HG03135 (cell line): ENCODE results near the gene SLC24A4.

Experiments
- ATAC-seq: cut with Tn5 transposase; IDR thresholded peaks from one replicate; pipeline ENCODE4 v1.9.1; 2021; ENCODE audit warnings: mild to moderate bottlenecking, moderate library complexity; ENCODE audit not compliant: unreplicated experiment

SLC24A4 gene

DNA sequence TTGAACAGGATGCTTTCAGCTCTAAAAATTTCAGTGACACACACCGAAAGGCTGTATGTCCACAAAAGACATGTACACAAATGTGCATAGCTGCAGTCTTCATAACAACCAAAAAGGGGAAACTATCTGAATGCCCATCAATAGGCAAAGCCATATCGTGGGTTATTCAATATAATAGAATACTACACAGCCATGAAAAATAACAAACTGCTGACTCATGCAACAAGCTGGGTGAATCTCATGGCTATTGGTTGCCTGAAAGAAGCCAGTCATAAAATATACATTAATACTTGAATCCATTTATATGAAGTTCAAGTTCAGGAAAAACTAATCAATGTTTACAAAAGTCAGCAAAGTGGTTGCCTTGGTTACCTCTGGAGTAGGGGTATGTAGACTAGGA, 132.3 kb downstream of the SLC24A4 start:
- ATAC-seq, result no peak

DNA sequence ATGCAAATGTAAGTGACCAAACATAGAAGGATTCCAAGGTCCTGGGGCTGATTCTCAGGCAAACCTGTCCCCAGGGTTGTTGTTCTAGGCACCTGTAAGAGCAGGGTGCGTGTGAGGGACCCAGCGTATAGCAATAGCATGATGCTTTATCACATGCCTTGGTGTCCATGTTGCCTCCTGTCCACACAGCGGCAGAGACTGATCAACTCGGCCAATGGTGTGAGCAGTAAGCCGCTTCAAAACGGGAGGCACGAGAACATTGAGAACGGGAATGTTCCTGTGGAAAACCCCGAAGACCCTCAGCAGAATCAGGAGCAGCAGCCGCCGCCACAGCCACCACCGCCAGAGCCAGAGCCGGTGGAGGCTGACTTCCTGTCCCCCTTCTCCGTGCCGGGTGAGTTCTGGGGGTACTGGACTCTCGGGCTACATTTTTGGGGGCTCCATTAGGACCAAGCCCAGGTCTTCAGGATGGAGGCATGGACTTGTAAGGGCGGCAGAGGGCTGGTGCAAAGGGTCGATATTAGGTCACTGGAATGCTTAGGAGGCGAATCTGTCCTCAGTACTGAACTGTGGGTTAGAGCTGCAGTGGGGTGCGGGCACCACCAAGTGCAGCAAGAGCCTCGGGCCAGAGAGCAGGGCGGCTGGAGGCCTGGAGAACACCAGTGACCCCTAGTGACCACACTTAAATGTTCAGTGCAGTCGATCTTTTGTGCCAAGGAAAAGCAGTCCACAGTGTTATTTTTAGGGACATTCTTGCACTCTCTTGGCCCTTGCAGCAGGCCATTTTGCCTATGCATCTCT, 133.4 kb downstream of the SLC24A4 start:
- ATAC-seq, result no peak

DNA sequence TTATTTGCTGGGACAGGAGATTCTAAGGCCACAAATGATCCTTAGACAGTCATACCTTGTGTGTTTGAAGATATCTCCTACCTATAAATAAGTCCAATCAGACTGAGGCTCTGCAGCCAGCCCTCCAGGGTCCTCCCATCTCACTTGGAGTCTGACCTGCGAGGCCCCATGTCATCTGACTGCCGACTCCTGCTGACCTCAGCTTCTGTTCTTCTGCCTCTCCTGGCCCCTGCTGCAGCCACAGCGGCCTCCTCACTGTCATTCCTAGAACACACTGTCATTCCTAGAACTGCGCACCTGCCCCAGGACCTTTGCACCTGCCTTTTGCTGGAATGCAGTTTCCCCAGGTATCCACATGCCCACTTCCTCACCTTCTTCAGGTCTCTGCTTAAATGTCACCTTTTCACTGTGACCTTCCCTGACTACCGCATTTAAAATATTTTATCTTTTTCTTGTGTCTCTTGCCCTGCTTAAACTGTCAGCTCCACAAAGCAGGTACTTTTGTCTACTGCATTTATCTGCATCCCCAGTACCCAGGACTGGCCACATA, 134.1 kb downstream of the SLC24A4 start:
- ATAC-seq, result no peak

DNA sequence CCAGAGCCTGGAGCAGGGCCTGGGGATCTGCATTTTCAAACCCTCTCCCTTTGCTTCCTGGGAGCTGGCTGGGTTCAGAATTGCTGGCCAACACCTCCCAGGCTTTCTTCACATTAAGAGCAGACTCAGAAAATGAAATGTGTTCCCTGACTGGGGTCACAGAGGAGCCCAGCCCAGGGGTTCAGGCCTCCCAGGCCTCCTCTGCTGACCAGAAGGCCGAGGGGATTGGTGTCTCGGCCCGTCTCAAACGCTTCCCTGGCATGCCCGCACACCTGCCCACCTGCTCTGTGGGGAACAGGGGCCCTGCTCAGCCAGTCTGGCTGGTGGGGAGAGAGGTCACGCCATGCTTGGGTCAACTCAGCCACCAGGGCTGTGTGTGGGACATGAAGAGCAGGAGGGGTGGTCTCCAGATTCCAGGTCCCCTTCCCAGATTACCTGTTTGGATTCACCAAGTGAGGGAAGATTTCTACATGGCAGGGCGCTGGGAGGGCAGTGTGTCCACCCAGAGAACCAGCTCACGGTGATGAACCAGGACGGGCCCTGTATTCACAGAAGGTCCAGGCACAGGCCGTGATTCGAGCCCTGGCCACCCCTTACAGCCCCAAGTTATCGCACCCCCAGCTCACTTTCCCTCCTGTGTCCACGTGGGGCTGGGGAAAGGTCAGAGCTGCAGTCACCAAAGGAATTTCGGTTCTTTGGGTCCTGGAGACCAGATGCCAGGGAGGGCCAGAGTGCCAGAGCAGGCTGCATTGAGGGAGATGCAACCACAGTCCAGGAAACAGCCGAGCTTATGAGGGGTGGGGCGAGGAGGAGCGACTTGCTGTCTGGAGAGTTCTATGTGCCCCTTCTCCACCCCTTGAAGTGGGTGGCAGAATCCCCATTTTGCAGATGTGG, 135.4 kb downstream of the SLC24A4 start:
- ATAC-seq, result no peak

DNA sequence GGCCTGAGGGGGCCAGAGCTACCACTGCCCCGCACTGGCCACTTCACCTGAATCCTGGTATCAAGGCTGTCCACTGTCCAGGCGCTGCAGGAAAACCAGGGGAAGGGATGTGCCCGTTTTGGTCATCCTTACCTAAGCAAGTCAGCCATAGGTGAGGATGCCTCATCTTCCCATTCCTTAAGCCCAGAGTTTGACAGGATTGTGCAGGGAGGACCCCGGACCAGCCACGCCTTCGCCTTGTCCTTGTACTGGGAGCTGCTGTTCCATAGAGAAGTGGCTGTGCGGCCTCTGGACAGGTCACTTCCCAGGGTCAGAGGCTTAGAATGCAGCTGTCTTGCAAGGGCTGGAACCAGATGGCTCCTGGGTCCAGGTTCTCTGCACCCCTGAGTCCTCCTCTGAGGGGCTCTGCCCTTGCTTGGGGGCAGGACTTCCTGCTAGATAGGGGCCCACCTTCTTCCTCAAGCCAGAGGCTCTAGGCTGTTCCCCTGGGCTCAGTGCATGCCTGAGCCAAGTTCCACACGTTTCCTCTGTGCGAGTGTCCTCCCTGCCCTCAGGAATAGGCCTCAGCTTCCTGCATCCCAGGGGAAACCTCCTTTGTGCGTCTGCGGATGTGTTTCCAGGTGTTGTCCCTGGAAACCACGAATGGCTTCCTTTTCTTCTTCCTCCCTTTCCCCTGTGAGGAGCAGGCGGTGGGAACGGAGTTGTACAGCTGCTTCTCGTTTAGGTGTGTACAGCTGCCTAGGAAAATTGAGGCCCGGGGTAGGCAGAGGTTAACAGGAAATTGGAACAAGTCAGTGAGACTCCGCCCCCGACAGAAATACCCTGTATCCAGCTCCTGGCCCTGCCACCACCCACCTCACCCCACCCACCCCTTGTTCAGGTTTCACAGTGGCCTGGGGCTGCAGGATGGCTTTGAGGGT, 136.3 kb downstream of the SLC24A4 start:
- ATAC-seq, result no peak

DNA sequence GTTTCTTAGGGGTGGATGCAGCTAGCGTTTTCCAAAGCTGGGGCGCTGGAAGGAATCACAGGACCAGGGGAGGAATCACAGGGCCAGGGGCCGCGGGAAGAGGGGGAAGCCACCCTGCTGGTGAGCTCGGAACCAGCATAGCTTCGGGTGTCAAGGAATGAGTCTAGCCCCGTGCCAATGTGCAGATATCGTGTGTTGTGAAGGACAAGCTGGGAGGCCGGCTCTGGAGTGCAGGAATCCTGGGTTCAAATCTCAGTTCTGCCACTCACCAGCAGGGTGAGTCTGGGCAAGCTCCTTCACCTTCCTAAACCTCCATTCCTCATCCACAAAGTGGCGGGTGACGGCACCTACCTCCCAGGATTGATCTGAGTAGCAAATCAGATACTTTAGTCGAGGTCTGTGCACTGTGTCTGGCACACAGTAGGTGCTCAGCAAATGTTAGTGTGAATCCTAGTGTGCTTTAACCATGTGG, 137.0 kb downstream of the SLC24A4 start:
- ATAC-seq, result no peak

DNA sequence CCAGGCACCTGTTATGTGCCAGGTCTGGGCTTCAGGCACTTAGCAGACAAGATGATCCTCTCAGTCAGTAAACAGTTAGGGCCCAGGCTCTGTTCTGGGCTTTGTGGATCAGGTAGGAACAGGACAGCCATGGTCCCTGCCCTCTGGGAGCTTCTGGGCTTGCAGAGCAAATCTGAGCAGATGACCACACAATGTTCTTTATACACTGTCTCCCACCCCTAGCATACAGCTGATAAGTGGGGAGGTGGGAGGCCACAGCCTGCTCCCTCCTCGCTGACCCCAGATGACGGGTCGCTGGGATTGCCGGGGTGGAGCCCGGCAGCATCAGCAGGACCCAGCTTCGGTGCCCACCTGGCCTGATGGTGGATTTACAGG, 137.6 kb downstream of the SLC24A4 start:
- ATAC-seq, result no peak

DNA sequence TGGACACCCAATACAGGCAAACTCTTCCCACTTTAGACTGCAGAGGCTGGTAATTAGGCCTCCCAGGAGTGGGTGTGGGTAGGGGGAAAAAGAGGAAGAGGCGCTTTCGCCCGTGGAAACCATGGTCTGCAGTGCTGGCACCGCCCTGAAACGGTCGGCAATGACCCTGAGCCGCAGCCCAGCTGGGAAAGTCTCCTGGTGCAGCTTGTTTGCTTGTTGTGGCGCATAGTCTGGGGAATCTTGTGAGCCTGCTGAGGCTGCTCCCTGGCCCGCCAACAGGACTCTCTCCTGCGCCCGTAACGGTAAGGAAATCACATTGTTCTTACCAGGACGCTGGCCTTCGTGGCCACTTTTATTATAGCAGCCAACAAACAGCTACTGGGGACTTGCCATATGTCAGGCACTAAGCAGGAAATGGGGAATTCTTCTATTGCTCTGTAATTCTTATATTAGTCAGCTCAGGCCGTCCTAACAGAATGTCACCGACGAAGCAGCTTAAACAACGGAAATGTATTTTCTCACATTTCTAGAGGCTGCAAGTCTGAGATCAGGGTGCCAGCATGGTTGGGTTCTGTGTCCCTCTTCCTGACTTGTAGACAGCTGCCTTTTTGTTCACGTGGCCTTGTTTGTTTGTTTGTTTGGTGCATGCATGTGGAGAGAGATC, 138.1 kb downstream of the SLC24A4 start:
- ATAC-seq, result no peak

DNA sequence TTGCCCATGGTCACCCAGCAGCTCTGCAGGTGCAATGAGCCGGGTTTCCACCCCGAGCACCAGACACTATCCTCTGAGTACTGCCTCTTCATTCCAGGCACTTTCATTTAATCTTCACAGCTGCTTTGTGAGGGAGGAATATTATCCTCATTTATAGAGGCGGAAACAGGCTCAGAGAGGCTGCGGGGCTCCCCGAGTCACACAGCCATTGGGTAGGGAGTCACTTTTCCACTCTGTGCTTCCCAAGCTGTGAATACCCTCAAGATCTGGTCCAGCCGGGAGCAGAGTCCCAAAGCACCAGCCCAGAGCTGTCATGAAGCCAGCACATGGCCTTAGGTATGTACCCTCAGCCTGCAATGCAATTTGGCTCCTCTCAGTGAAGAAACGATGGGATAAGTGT, 138.9 kb downstream of the SLC24A4 start:
- no peak for ATAC-seq

DNA sequence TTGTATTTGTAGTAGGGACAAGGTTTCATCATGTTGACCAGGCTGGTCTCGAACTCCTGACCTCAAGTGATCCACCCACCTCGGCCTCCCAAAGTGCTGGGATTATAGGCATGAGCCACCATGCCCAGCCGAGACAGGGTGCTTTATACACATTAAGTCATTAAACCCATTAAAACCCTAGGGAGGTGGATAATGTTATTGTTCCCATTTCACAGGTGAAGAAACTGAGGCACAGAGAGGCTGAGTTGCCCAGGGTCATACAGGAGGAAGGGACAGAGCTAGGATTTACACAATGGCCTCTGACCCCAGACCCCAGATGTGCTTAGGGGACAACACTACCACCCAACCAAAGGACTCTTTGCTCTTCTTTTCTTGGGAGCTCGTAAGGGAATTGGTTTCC, 139.6 kb downstream of the SLC24A4 start:
- no peak for ATAC-seq

DNA sequence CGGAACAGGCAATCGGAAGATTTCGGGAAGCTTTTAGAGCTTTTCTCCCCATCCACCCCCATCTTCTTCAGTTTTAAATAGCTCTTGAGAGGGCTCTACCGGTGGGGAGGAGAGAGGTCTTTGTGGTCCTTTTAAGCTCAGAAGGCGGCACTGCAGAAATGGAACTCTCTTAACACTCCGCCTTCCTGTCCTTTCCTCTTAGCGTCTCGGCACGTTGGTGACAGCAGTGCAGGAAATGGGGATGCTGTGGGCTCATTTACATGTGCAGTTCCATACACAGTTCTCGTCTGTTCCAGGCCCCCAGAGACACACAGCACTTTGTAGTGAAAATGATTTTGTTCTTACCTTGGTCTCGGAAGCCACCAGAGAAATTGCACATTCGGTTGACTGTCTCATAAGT, 140.2 kb downstream of the SLC24A4 start:
- ATAC-seq, result no peak

DNA sequence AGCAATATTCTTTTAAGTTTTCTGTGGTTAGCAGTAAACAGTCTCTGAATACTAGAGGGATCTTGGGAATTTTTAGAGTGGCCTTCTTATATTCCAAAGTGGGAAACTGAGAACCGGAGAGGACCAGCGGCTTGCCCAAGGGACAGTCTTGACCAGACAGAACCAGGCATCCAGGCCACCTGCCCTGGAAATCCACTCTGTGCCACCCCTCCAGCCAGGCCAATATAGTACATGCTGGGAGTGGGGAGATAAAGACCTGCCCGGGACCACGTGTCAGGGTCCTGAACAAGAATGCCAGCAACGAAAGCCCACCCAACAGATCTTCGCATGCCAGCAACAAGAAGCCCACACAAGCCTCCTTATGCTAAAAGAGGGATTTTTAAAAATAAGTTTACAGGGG, 141.2 kb downstream of the SLC24A4 start:
- ATAC-seq, result no peak

DNA sequence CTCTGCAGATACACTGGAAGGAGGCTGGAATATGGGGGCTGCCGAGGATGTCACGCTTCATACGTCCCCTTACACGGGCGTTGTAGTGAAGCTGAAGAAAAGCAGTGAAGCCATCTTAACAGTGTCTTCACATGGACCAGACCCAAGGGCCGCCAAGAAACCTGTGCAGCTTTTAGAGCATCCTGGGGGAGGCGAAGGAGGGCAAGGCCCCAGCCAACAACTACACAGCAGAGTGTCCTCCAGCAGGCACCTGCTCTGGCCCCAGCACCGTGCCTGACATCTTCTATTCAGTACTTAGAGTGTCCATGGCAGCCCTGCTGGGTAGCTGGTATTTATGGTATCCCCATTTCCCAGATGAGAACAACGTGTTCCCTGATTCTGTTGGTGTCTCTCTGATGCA, 141.8 kb downstream of the SLC24A4 start:
- no peak for ATAC-seq

DNA sequence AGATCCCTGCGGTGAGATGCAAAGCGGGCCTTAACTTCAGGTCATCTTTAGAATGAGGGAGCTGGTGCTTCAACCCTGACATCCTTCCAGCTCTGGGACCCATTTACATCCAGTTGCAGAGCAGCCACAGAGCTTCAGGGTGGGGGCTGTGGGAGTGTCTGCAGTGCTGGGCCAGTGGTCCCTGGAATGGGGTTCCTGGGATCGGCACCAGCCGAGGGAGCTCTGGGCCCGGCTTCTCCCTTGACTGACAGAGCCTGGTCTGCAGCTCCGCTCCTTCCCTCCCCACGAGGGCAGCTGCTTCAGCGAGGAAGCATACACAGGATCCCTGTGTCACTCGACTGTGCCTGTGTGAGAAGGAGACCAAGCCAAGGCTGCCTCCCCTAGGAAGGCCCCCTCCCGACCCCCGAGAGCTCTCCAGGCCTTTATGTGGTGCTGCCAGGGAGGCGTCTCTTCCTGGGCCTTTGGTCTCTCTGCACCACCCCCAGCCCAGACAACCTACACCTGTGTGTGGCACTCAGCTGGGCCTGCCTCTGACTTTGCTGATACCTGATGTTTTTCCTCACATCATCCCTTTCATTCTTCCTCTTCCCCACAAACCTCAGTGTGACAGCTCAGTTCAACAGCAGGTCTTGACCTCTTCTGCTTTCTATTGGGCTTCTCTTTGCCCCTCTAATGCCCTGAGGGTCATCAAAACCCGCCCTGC, 142.5 kb downstream of the SLC24A4 start:
- no peak for ATAC-seq

DNA sequence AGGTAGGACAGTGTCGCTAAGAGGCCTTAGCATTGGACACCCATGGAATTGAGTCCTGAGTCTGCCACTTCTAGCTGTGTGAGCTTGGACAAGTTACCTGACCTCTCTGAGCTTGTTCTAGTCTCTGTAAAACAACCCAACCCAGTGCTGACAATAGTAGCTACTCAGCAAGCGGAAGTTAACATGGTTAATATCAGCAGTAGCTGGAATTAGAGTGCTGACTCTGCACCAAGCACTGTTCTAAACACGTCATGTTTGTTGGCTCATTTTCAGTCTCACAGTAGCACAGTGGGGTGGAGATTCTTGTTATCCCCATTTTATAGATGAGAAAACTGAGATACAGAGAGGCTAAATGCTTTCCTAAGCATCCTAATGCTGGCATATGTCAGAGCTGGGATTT, 143.1 kb downstream of the SLC24A4 start:
- no peak for ATAC-seq

DNA sequence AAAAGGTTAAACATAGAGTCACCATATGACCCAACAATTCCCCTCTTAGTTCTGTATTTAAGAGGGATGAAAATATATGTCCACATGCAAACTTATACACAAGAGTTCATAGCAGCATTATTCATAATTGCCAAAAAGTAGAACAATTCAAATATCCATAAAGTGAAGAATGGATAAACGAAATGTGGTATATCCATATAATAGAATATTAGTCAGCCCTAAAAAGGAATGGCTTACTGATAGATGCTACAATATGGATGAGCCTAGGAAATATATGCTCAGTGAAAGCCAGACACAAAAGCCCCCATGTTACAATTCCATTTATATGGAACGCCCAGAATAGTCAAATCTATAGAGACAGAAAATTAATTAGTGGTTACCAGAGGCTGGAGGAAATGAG, 146.6 kb downstream of the SLC24A4 start:
- no peak for ATAC-seq

DNA sequence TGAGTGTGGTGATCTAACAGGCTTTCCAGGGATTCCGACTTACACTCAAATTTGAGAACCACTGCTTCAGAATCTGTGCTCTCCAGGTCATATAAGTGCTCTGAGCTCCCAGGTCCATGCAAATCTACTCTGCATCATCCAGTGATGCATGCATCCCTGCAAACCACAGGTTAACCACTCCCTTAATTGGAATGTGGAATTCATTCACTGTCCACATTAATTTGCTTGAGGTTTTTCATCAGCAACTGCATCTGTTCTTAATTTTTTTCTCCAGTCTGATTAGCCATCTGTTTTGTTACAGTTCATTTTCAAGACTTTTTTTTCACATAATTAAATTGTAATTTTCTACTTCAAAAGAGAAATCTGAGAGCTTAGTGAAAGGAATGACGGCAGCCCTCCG, 147.2 kb downstream of the SLC24A4 start:
- no peak for ATAC-seq

DNA sequence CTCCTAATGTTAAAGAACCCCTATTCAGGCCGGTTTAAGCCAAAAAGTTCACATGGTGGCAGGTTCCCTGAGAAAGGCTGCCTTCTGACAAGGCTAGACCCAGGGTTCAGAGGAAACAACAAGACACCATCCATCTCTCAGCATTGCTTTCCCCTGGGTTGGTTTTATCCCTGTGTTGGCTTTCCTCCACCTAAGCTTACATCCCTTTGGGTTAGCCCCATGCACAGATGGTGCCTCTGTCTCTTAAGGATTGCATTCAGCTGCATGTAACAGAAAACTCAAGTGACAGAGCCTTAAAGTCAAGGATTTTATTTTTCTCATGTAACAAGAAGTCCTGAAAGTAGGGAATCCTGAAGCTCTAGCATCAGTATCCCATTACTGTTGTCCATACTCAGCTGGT, 147.8 kb downstream of the SLC24A4 start:
- no peak for ATAC-seq

DNA sequence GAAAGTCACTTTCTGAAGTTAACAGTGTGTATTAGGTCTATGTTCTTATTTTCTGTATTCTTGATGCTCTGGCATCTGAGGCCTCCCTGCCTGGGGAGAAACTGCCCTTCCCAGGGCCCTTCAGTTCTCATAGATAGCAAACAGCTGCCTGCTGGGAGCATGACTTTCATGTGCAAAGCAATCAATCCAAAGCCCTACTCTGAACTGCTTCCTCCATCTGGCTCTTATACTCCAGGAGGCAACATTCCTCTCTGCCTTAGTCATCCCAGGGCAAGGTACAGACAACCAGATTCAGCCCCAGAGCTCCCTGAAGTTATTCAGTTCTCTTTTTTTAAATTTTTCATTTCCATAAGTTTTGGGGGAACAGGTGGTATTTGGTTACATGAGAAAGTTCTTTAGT, 149.0 kb downstream of the SLC24A4 start:
- ATAC-seq, result no peak

DNA sequence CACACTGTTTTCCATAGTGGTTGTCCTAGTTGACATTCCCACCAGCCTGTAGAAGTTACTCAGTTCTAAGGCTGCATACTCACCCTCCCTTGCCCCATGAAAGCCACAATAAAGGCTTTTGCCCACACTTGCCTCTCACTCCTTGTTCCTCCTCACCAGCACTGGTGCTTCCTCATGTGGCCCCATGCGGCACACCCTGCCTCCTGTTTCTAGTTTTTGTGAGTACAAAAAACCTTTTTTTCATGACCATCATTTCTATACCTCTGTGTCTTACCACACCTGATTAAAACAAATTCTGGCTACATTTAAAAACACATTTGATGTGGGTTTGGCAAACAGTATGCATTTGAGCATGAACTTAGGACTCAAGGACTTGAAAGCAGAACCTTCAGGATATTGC, 149.9 kb downstream of the SLC24A4 start:
- no peak for ATAC-seq
